OCI-LY1 (cell line): ENCODE data around the gene POLR1B.

Experiments
- H2AFZ ChIP-seq: fragments of 200-600 bp; sonication (generic), shearing (Covaris generic); 2 replicates; pipeline ENCODE4 v1.6.0; 2014; ENCODE audit warnings: antibody characterized with exemption, mild to moderate bottlenecking, low read length
- H3F3A ChIP-seq: fragments of 200-600 bp; sonication (generic), shearing (Covaris generic); 2 replicates; pipeline ENCODE4 v1.6.0; 2014; ENCODE audit warnings: mild to moderate bottlenecking, antibody characterized with exemption, low read length, moderate library complexity; ENCODE audit not compliant: insufficient read depth
- H3K27ac ChIP-seq: fragments of 200-600 bp; sonication (generic); 2 replicates; pipeline ENCODE4 v1.5.1; 2014; ENCODE audit warnings: low read length, mixed run types, mild to moderate bottlenecking, low read depth; ENCODE audit not compliant: poor library complexity, severe bottlenecking
- H3K27me3 ChIP-seq: fragments of 200-600 bp; sonication (generic); 2 replicates; pipeline ENCODE4 v1.6.0; 2014; ENCODE audit warnings: antibody characterized with exemption, mild to moderate bottlenecking, low read length, moderate library complexity; ENCODE audit not compliant: insufficient read depth
- H3K36me3 ChIP-seq: fragments of 200-600 bp; sonication (generic); 2 replicates; pipeline ENCODE4 v1.6.1; 2014; ENCODE audit warnings: mild to moderate bottlenecking, antibody characterized with exemption, low read length, moderate library complexity, mixed read lengths; ENCODE audit not compliant: insufficient read depth
- H3K4me1 ChIP-seq: fragments of 200-600 bp; sonication (generic); 2 replicates; pipeline ENCODE4 v1.5.1; 2014; ENCODE audit warnings: mild to moderate bottlenecking, low read length, moderate library complexity; ENCODE audit not compliant: insufficient read depth, severe bottlenecking
- H3K4me2 ChIP-seq: fragments of 200-600 bp; sonication (generic), shearing (Covaris generic); 2 replicates; pipeline ENCODE4 v1.6.1; 2014; ENCODE audit warnings: low read length
- H3K4me3 ChIP-seq: fragments of 200-600 bp; sonication (generic); 2 replicates; pipeline ENCODE4 v1.5.1; 2014; ENCODE audit warnings: low read length, low read depth, mild to moderate bottlenecking, mixed read lengths; ENCODE audit not compliant: poor library complexity, severe bottlenecking
- H3K79me2 ChIP-seq: fragments of 200-600 bp; shearing (Covaris generic); 2 replicates; pipeline ENCODE4 v1.6.1; 2016; ENCODE audit warnings: mixed run types, low read length, mixed read lengths; ENCODE audit not compliant: insufficient read depth
- H3K9ac ChIP-seq: fragments of 200-600 bp; sonication (generic), shearing (Covaris generic); 2 replicates; pipeline ENCODE4 v1.6.1; 2014; ENCODE audit warnings: mild to moderate bottlenecking, low read length, mixed read lengths
- H3K9me2 ChIP-seq: fragments of 200-600 bp; sonication (generic), shearing (Covaris generic); 2 replicates; pipeline ENCODE4 v1.6.1; 2014; ENCODE audit warnings: low read depth, mild to moderate bottlenecking, low read length, mixed read lengths
- H3K9me3 ChIP-seq: fragments of 200-600 bp; shearing (Covaris generic); 2 replicates; pipeline ENCODE4 v1.6.1; 2014; ENCODE audit warnings: low read length, mixed read lengths
- H4K20me1 ChIP-seq: fragments of 200-600 bp; sonication (generic), shearing (Covaris generic); 2 replicates; pipeline ENCODE4 v1.6.0; 2016; ENCODE audit warnings: mild to moderate bottlenecking, low read length; ENCODE audit not compliant: insufficient read depth
- EZH2 ChIP-seq: fragments of 200-600 bp; sonication (generic), shearing (Covaris generic); IDR thresholded peaks from 2 replicates; pipeline ENCODE4 v1.8.0; 2017; ENCODE audit warnings: borderline replicate concordance, mixed run types, mild to moderate bottlenecking, antibody characterized with exemption, low read length, moderate library complexity, mixed read lengths
- TF ChIP-seq, protein P1 (sequence below): fragments of 200-600 bp; sonication (generic), shearing (Covaris generic); IDR thresholded peaks from 2 replicates; pipeline ENCODE4 v1.5.1; 2017; ENCODE audit warnings: mild to moderate bottlenecking, antibody characterized with exemption, low read length, moderate library complexity, mixed read lengths

The POLR1B gene

GRCh38 chr2:112625474-112626114 lies 83.3 kb downstream of the POLR1B start:
- H3K36me3 ChIP-seq, result no peaks in the 10 kb centered on the region
- no peak for TF ChIP-seq EZH2
- TF ChIP-seq, protein P1, sequence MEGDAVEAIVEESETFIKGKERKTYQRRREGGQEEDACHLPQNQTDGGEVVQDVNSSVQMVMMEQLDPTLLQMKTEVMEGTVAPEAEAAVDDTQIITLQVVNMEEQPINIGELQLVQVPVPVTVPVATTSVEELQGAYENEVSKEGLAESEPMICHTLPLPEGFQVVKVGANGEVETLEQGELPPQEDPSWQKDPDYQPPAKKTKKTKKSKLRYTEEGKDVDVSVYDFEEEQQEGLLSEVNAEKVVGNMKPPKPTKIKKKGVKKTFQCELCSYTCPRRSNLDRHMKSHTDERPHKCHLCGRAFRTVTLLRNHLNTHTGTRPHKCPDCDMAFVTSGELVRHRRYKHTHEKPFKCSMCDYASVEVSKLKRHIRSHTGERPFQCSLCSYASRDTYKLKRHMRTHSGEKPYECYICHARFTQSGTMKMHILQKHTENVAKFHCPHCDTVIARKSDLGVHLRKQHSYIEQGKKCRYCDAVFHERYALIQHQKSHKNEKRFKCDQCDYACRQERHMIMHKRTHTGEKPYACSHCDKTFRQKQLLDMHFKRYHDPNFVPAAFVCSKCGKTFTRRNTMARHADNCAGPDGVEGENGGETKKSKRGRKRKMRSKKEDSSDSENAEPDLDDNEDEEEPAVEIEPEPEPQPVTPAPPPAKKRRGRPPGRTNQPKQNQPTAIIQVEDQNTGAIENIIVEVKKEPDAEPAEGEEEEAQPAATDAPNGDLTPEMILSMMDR, result no peak
- H2AFZ ChIP-seq, result no peak overlapping the region
- no peaks in the 10 kb centered on the region for H3F3A ChIP-seq
- no peak overlapping the region for H3K9ac ChIP-seq
- peaks cover 4% of the 10 kb centered on the region for H3K4me1 ChIP-seq
- no peaks in the 10 kb centered on the region for H3K9me2 ChIP-seq
- no peak overlapping the region for H3K4me2 ChIP-seq
- no peaks in the 10 kb centered on the region for H3K79me2 ChIP-seq
- H4K20me1 ChIP-seq, result no peaks in the 10 kb centered on the region
- no peaks in the 10 kb centered on the region for H3K9me3 ChIP-seq
- no peaks in the 10 kb centered on the region for H3K27me3 ChIP-seq
- H3K4me3 ChIP-seq, result no peak overlapping the region
- no peak overlapping the region for H3K27ac ChIP-seq

GRCh38 chr2:112626604-112627059 lies 84.4 kb downstream of the POLR1B start:
- H3K9me3 ChIP-seq, result no peaks in the 10 kb centered on the region
- peak overlapping the region; percentile 61 for H3K4me2 ChIP-seq
- no peak overlapping the region for H2AFZ ChIP-seq
- no peaks in the 10 kb centered on the region for H3K27me3 ChIP-seq
- H4K20me1 ChIP-seq, result no peaks in the 10 kb centered on the region
- no peaks in the 10 kb centered on the region for H3F3A ChIP-seq
- H3K9ac ChIP-seq, result no peak overlapping the region; the same call in 1 of the 2 replicates
- peaks cover 11% of the 10 kb centered on the region for H3K4me1 ChIP-seq
- no peaks in the 10 kb centered on the region for H3K79me2 ChIP-seq
- no peaks in the 10 kb centered on the region for H3K9me2 ChIP-seq
- TF ChIP-seq, protein P1, result peak; percentile 93
- TF ChIP-seq EZH2, result no peak
- H3K36me3 ChIP-seq, result no peaks in the 10 kb centered on the region
- H3K4me3 ChIP-seq, result peak overlapping the region; percentile 38
- H3K27ac ChIP-seq, result no peak overlapping the region
